Mesenchymal stem cell (in vitro differentiated cells and primary cell): ENCODE measurements around the gene FKBP8.
A peak's percentile ranks its signal among the peaks of the same experiment; 100 is the strongest.

Experiments used
- DNase-seq: peaks from one replicate; pipeline ENCODE4 v3.0.0-alpha.2; 2013
- H2AFZ ChIP-seq: one replicate; pipeline ENCODE4 v1.6.1; 2013; ENCODE audit warnings: low read depth, mild to moderate bottlenecking, control low read depth, inconsistent platforms, low read length, moderate library complexity
- H2AK5ac ChIP-seq: 2 replicates; pipeline ENCODE4 v1.6.1; 2013; ENCODE audit warnings: low read length, moderate library complexity, mild to moderate bottlenecking, inconsistent platforms; ENCODE audit not compliant: severe bottlenecking
- H2BK120ac ChIP-seq: one replicate; pipeline ENCODE4 v1.6.1; 2013; ENCODE audit warnings: low read depth, mild to moderate bottlenecking, inconsistent platforms, low read length, moderate library complexity
- H2BK12ac ChIP-seq, 2 experiments: one replicate each; pipeline ENCODE4 v1.6.1; 2013; ENCODE audit warnings: inconsistent platforms in 2 of 2, low read length in 2 of 2, mild to moderate bottlenecking in 2 of 2, moderate library complexity in 2 of 2, control low read depth in 1 of 2
- H2BK15ac ChIP-seq: one replicate; pipeline ENCODE4 v1.6.1; 2013; ENCODE audit warnings: mild to moderate bottlenecking, low read depth, inconsistent platforms; ENCODE audit not compliant: poor library complexity, severe bottlenecking
- H2BK5ac ChIP-seq: 2 replicates; pipeline ENCODE4 v1.6.1; 2013; ENCODE audit warnings: low read depth, mild to moderate bottlenecking, low read length, control low read depth, inconsistent platforms; ENCODE audit not compliant: poor library complexity, severe bottlenecking
- H3K14ac ChIP-seq, 2 experiments: one replicate each; pipeline ENCODE4 v1.6.1; 2013; ENCODE audit warnings: inconsistent platforms in 2 of 2, low read length in 2 of 2, control low read depth in 1 of 2, mild to moderate bottlenecking in 1 of 2, moderate library complexity in 1 of 2
- H3K18ac ChIP-seq, 2 experiments: one replicate each; pipeline ENCODE4 v1.6.1; 2013; ENCODE audit warnings: inconsistent platforms in 2 of 2, low read length in 2 of 2, control low read depth in 1 of 2, low read depth in 1 of 2, mild to moderate bottlenecking in 1 of 2
- H3K23ac ChIP-seq, 2 experiments: one replicate each; pipeline ENCODE4 v1.6.1; 2013; ENCODE audit warnings: inconsistent platforms in 2 of 2, low read length in 2 of 2, mild to moderate bottlenecking in 2 of 2, moderate library complexity in 2 of 2, control low read depth in 1 of 2
- H3K27ac ChIP-seq: 2 replicates; pipeline ENCODE4 v1.5.1; 2013; ENCODE audit warnings: mild to moderate bottlenecking, moderate library complexity, low read length, control low read depth, inconsistent platforms; ENCODE audit not compliant: poor library complexity, severe bottlenecking
- H3K27me3 ChIP-seq, 2 experiments: 2 replicates each; pipeline versions ENCODE4 v1.6.1 to v1.7.0; 2013; ENCODE audit warnings: low read length in 2 of 2, mild to moderate bottlenecking in 2 of 2, moderate library complexity in 2 of 2, control low read depth in 1 of 2, inconsistent platforms in 1 of 2; ENCODE audit not compliant: control insufficient read depth in 1 of 2, insufficient read depth in 1 of 2
- H3K36me3 ChIP-seq, 2 experiments: 2 replicates each; pipeline versions ENCODE4 v1.6.1 to v1.7.0; 2013; ENCODE audit warnings: low read length in 2 of 2, control low read depth in 1 of 2, inconsistent platforms in 1 of 2, low read depth in 1 of 2, mild to moderate bottlenecking in 1 of 2; ENCODE audit not compliant: insufficient read depth in 2 of 2, control insufficient read depth in 1 of 2
- H3K4ac ChIP-seq, 2 experiments: one replicate each; pipeline ENCODE4 v1.6.1; 2013; ENCODE audit warnings: inconsistent platforms in 2 of 2, low read length in 2 of 2, mild to moderate bottlenecking in 2 of 2, moderate library complexity in 2 of 2, control low read depth in 1 of 2, low read depth in 1 of 2
- H3K4me1 ChIP-seq: 2 replicates; pipeline ENCODE4 v1.6.1; 2013; ENCODE audit warnings: low read depth, low read length, control low read depth; ENCODE audit not compliant: control insufficient read depth, insufficient read depth
- H3K4me2 ChIP-seq: 2 replicates; pipeline ENCODE4 v1.6.1; 2013; ENCODE audit warnings: low read length, mild to moderate bottlenecking, inconsistent platforms; ENCODE audit not compliant: poor library complexity, severe bottlenecking
- H3K4me3 ChIP-seq, 2 experiments: 2 replicates each; pipeline versions ENCODE4 v1.5.1 to v1.7.0; 2013; ENCODE audit warnings: low read length in 2 of 2, mild to moderate bottlenecking in 2 of 2, control low read depth in 1 of 2, low read depth in 1 of 2; ENCODE audit not compliant: insufficient read depth in 1 of 2
- H3K79me1 ChIP-seq: replicated peaks from 2 replicates; pipeline ENCODE4 v1.6.1; 2013; ENCODE audit warnings: mild to moderate bottlenecking, control low read depth, low read length, inconsistent platforms; ENCODE audit not compliant: poor library complexity, severe bottlenecking
- H3K9ac ChIP-seq: 2 replicates; pipeline ENCODE4 v1.7.0; 2013; ENCODE audit warnings: mild to moderate bottlenecking, low read length, moderate library complexity
- H3K9me3 ChIP-seq: 2 replicates; pipeline ENCODE4 v1.7.0; 2013; ENCODE audit warnings: mild to moderate bottlenecking, low read length; ENCODE audit not compliant: control insufficient read depth
- H4K8ac ChIP-seq: one replicate; pipeline ENCODE4 v1.6.1; 2013; ENCODE audit warnings: inconsistent platforms, mild to moderate bottlenecking, low read length, moderate library complexity
- H4K91ac ChIP-seq: one replicate; pipeline ENCODE4 v1.6.1; 2013; ENCODE audit warnings: mild to moderate bottlenecking, low read length, inconsistent platforms
- WGBS: methylation state at CpG from one replicate; pipeline ENCODE4 v1.1.7; 2013; ENCODE audit warnings: mixed read lengths; 5-methylcytosine and 5-hydroxymethylcytosine counted together

The FKBP8 gene

GRCh38 chr19:18568367-18568766 lies 25.0 kb upstream of the FKBP8 start:
- no peak overlapping the region for H3K4me2 ChIP-seq
- H3K79me1 ChIP-seq: peaks cover 15% of the 10 kb centered on the region
- no peak overlapping the region for H2AFZ ChIP-seq
- H3K36me3 ChIP-seq: peaks cover 63 to 67% of the 10 kb centered on the region in 2 experiments
- H3K9me3 ChIP-seq: no peaks in the 10 kb centered on the region
- no peak overlapping the region for H4K91ac ChIP-seq
- no peak overlapping the region for H2BK15ac ChIP-seq
- WGBS: 92% methylated on average over 15 of the region's 15 CpGs
- H2BK5ac ChIP-seq: no peak overlapping the region
- DNase-seq: no peak
- H3K27ac ChIP-seq: no peak overlapping the region
- H3K4ac ChIP-seq: no peak overlapping the region
- H3K23ac ChIP-seq: no peak overlapping the region
- H3K14ac ChIP-seq: no peak overlapping the region
- no peak overlapping the region for H2BK120ac ChIP-seq
- H4K8ac ChIP-seq: no peak overlapping the region
- H3K4me3 ChIP-seq: no peak overlapping the region
- no peak overlapping the region for H3K18ac ChIP-seq
- no peak overlapping the region for H3K9ac ChIP-seq
- H3K4me1 ChIP-seq: peaks cover 8% of the 10 kb centered on the region
- H2BK12ac ChIP-seq: no peak overlapping the region
- H2AK5ac ChIP-seq: no peak overlapping the region
- H3K27me3 ChIP-seq: no peaks in the 10 kb centered on the region

GRCh38 chr19:18566953-18567352 lies 23.6 kb upstream of the FKBP8 start:
- Histone ChIP-seq H2AFZ (no peak overlapping the region), H3K18ac (no peak overlapping the region), H3K9me3 (no peaks in the 10 kb centered on the region), H3K4ac (no peak overlapping the region), H2BK12ac (no peak overlapping the region), H3K4me1 (no peaks in the 10 kb centered on the region), H2BK5ac (no peak overlapping the region), H3K27ac (no peak overlapping the region), H3K27me3 (no peaks in the 10 kb centered on the region), H4K91ac (no peak overlapping the region), H2AK5ac (no peak overlapping the region), H3K4me2 (no peak overlapping the region), H3K79me1 (peaks cover 17% of the 10 kb centered on the region), H3K23ac (no peak overlapping the region), H3K4me3 (no peak overlapping the region), H3K9ac (no peak overlapping the region), H3K14ac (no peak overlapping the region), H2BK120ac (no peak overlapping the region), H4K8ac (no peak overlapping the region), H2BK15ac (no peak overlapping the region), H3K36me3 (peaks cover 72 to 73% of the 10 kb centered on the region in 2 experiments)
- no peak for DNase-seq
- WGBS: 93% methylated on average over 8 of the region's 8 CpGs

- no peak overlapping the region for H2AFZ ChIP-seq
- H2AK5ac ChIP-seq: no peak overlapping the region
- no peak overlapping the region for H3K4ac ChIP-seq
- no peak overlapping the region for H3K4me3 ChIP-seq
- no peak overlapping the region for H3K14ac ChIP-seq
- H3K9me3 ChIP-seq: no peaks in the 10 kb centered on the region
- H3K9ac ChIP-seq: peak overlapping the region; percentile 48
- no peaks in the 10 kb centered on the region for H3K27me3 ChIP-seq
- H2BK5ac ChIP-seq: no peak overlapping the region
- H2BK15ac ChIP-seq: no peak overlapping the region
- no peak overlapping the region for H3K4me2 ChIP-seq
- H3K18ac ChIP-seq: no peak overlapping the region
- no peak overlapping the region for H3K23ac ChIP-seq
- no peak overlapping the region for H2BK12ac ChIP-seq
- no peak overlapping the region for H4K91ac ChIP-seq
- DNase-seq: no peak
- peaks cover 4% of the 10 kb centered on the region for H3K4me1 ChIP-seq
- peaks cover 22% of the 10 kb centered on the region for H3K79me1 ChIP-seq
- H4K8ac ChIP-seq: no peak overlapping the region
- peaks cover 52% of the 10 kb centered on the region in 2 experiments for H3K36me3 ChIP-seq
- H2BK120ac ChIP-seq: no peak overlapping the region
- WGBS: 96% methylated on average over 14 of the region's 14 CpGs
- no peak overlapping the region for H3K27ac ChIP-seq
Observed at GRCh38 chr19:18562086-18562485, 18.7 kb upstream of the FKBP8 start.

GRCh38 chr19:18559685-18560084 lies 16.3 kb upstream of the FKBP8 start:
- Histone ChIP-seq H3K36me3 (peaks cover 28 to 30% of the 10 kb centered on the region in 2 experiments), H2BK120ac (no peak overlapping the region), H2BK12ac (no peak overlapping the region), H3K9ac (peak overlapping the region; percentile 53), H3K4ac (no peak overlapping the region), H3K14ac (no peak overlapping the region), H3K23ac (no peak overlapping the region), H3K4me2 (no peak overlapping the region), H4K8ac (no peak overlapping the region), H2BK5ac (no peak overlapping the region), H3K4me1 (peaks cover 4% of the 10 kb centered on the region), H3K9me3 (no peaks in the 10 kb centered on the region), H2BK15ac (no peak overlapping the region), H3K18ac (no peak overlapping the region), H3K27ac (no peak overlapping the region), H3K79me1 (peaks cover 18% of the 10 kb centered on the region), H2AFZ (no peak overlapping the region), H2AK5ac (no peak overlapping the region), H3K4me3 (no peak overlapping the region), H3K27me3 (no peaks in the 10 kb centered on the region), H4K91ac (no peak overlapping the region)
- no peak for DNase-seq
- 98% methylated on average over 5 of the region's 5 CpGs for WGBS
